ENCODE results near the gene ACVR2A.
A peak's percentile ranks its signal among the peaks of the same experiment; 100 is the strongest.

The ACVR2A gene

GRCh38 chr2:147826278-147827087 lies 18.3 kb upstream of the ACVR2A start:
- FAIRE-seq, result no peak
- no peak for TF ChIP-seq CTCF (IDR thresholded peaks at IDR 0.05; ENCODE audit: insufficient read depth, missing control alignments)
- DNase-seq (ENCODE audit: insufficient read length, low spot score), result no peak

- no peak for TF ChIP-seq CTCF (IDR thresholded peaks at IDR 0.05; ENCODE audit: insufficient read depth, missing control alignments)
- no peak for DNase-seq (ENCODE audit: insufficient read length, low spot score)
- no peak for FAIRE-seq
Observed at GRCh38 chr2:147827088-147827375, 17.8 kb upstream of the ACVR2A start.

- no peak for TF ChIP-seq CTCF (IDR thresholded peaks at IDR 0.05; ENCODE audit: insufficient read depth, missing control alignments)
- DNase-seq (ENCODE audit: insufficient read length, low spot score) (no peak), FAIRE-seq (no peak)
Observed at GRCh38 chr2:147829106-147829505, 15.7 kb upstream of the ACVR2A start.

- no peak for TF ChIP-seq CTCF (IDR thresholded peaks at IDR 0.05; ENCODE audit: insufficient read depth, missing control alignments)
- FAIRE-seq (no peak), DNase-seq (ENCODE audit: insufficient read length, low spot score) (no peak)
Observed at GRCh38 chr2:147836099-147836498, 8.7 kb upstream of the ACVR2A start.

GRCh38 chr2:147843391-147843863 lies 1.4 kb upstream of the ACVR2A start:
- no peak for DNase-seq (ENCODE audit: insufficient read length, low spot score)
- no peak for TF ChIP-seq CTCF (IDR thresholded peaks at IDR 0.05; ENCODE audit: insufficient read depth, missing control alignments)
- peak; percentile 44 for FAIRE-seq

- DNase-seq (ENCODE audit: insufficient read length, low spot score) (peak; percentile 68), FAIRE-seq (no peak)
- no peak for TF ChIP-seq CTCF (IDR thresholded peaks at IDR 0.05; ENCODE audit: insufficient read depth, missing control alignments)
Observed at GRCh38 chr2:147843864-147844696, 749 bp upstream of the ACVR2A start.

All from D721Med (cell line).